HG02884 (cell line): ENCODE results near the gene KRTAP10-4.
"Not testable (repeated sequence)": the region's sequence is repeated elsewhere in the genome, so short reads cannot be mapped to it uniquely, and the experiment has no call there.

ENCODE experiments used
- ATAC-seq: cut with Tn5 transposase; IDR thresholded peaks from one replicate; pipeline ENCODE4 v1.9.1; 2021; ENCODE audit warnings: mild to moderate bottlenecking, moderate library complexity; ENCODE audit not compliant: unreplicated experiment

KRTAP10-4 gene

GRCh38 chr21:44555200-44555875, 18.2 kb upstream of the KRTAP10-4 start:
- no peak for ATAC-seq

DNA sequence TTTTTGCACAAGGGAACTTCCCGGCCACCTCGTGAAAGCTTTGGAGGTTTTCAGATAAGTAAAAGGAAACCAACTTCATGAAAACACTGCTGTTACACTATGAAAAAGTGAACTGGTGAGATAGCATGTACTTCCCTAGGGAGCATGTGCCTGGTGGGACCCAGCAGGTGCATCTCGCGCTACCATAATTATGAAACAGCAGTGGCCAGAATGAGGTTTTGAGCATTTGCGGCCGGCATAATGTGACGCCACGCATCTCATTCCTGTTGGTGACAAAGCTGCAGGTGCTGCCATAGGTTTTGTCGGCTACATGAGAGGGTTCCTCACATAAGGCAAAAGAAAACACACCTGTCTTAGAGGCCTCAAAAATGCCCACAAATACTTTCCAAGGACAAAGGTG, 16.6 kb upstream of the KRTAP10-4 start:
- ATAC-seq, result no peak

GRCh38 chr21:44557491-44558328, 15.8 kb upstream of the KRTAP10-4 start:
- ATAC-seq, result no peak

DNA sequence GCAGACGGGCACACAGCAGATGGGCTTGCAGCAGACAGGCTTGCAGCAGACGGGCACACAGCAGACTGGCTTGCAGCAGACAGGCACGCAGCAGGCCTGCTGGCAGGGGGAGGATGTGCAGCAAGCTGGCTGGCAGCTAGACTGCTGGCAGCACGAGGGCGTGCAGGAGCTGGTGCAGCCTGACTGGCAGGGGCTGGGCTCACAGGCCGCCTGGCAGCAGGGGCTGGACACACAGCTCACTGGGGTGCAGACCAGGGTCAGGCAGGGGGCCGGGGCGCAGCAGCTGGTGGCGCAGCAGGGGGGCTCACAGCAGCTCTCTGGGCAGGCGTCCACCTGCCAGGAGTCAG, 15.2 kb upstream of the KRTAP10-4 start:
- not testable (repeated sequence) for ATAC-seq

DNA sequence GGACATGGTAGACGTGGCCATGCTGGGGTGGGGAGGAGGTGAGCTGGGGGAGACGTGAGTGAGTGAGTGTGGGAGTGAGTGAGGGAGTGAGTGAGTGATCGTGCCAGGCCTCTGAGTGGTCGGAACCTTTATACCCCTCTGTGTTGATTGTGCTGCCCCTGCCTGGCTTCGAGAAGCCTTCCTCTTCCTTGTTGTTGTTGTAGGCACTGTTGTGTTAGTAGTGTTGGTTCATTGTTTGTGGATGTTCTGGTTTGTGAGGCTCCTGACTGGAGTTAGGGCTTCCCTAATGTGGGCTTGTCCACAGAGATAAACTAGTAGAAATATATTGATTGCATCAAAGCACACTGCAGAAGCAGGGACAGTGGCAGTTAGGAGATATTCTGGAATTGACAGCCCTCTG, 14.8 kb upstream of the KRTAP10-4 start, which contains the start of gene KRTAP10-3:
TSS of gene KRTAP10-3 (minus strand) at position 101 of the 400 bp plus-strand sequence. CDS start at position 21, 80 bp downstream.
- ATAC-seq, result no peak

DNA sequence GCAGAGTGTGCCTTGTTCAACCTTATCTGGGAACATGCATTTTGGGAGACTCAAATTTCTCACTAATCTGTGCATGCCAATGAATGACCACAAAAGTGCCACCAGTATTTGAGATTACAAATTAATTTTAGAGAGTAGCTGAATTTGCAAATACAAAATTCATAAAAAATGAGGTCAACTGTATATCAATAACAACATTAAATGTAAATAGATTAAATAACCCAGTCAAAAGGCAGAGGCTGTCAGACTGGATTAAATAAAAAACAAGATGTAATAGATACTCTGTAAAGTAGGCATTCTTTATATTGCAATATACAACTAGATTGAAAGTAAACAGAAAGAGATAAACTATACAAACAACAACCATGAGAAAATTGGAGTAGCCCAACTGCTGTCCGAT, 9.4 kb upstream of the KRTAP10-4 start:
- ATAC-seq, result no peak

- no peak for ATAC-seq
These were observed 8.5 kb upstream of the KRTAP10-4 start for GRCh38 chr21:44564886-44565598.

DNA sequence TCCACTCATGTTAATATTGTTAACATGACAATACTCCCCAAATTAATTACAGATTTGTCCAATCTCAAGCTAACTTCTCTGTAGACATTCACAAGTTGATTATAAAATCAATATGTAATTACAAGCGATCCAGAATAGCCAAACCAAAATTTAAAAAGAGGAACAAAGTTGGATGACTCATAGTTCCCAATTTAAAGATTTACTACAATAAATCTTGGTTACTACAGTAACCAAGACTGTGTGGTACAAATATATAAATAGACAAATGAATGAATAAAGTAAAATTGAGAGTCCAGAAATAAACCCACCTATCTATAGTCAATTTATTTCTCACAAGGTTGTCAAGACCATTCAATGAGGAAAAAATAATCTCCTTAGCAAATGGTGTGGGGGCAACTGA, 7.1 kb upstream of the KRTAP10-4 start:
- no peak for ATAC-seq

- ATAC-seq, result no peak
These were observed 5.9 kb upstream of the KRTAP10-4 start for GRCh38 chr21:44567481-44568171.

GRCh38 chr21:44568261-44568660, 5.3 kb upstream of the KRTAP10-4 start:
- ATAC-seq, result no peak

- no peak for ATAC-seq
These were observed 4.6 kb upstream of the KRTAP10-4 start for GRCh38 chr21:44568667-44569556.

DNA sequence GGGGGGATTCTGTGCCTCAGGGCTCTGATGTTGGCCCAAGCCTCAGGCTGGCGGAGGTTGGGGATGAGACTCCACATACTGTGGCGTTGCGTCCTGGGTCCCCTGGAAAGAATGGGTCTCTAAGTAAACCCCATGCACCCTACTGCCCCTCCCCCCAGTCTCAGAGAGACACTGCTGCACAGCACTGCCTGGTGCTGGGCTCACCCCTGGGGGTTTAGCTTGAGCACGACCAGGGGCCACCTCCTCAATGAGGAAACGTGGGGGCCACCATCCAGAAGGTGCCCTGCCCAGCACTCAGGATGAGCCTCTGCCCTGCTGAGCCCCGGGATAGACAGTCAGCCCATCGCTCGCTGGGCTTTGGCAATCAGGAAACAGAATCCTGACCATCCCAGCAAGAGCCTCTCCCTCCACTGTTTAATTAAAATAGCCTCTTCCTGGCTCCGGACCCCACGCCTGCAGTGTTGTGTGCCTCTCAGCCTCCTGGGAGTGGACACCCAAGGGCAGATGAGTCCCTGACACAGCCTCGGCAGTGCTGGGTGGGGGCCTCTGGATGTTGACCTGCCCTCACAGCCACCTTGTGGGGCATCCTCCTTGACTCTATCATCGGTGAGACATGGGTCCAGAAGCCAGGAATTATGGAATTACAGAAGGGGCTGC, 3.5 kb upstream of the KRTAP10-4 start:
- ATAC-seq, result no peak

- no peak for ATAC-seq
These were observed 2.2 kb upstream of the KRTAP10-4 start for GRCh38 chr21:44571296-44571695.

DNA sequence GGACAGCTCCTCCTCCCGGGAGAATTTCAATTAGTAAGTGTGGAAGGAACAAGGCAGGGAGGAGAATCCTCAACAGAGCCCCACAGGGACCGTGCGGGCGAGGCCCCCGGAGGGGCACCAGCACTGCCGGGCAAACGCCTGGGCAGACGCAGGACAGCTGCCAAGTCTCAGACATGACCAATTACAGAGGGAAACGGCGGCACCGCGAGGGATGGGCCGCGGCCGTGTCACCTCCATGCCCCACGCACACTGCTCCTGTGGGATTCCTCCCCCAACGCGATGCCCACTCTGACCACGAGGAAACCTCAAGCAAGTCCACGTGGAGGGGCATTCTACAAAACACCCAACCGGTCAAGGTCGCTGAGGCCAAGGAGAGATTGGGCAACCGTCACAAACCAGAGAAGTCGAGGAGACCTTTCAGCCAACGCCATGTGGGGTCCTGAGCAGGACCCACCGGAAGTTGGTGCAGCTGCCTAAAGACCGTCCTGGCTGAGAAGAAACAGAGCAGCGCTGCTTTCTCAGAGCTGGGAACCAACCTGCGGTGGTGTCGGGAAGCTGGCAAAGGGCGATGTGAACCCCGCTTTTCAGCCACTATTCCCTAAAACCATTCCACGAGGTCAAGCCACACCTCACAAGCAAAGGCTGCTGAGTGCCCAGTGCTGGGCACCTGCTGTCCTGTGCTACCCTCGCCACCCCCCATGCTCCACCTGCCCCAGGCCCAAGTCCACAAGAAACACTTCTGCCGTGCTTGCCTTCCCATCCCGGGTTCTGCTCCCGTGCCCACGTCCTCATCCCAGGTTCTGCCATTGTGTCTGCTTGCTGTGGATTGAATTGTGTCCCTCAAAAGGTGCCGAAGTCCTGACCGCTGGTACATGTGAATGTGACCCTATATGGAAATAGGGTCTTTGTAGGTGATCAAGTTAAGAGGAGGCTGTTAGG, 1.4 kb upstream of the KRTAP10-4 start:
- ATAC-seq, result no peak

DNA sequence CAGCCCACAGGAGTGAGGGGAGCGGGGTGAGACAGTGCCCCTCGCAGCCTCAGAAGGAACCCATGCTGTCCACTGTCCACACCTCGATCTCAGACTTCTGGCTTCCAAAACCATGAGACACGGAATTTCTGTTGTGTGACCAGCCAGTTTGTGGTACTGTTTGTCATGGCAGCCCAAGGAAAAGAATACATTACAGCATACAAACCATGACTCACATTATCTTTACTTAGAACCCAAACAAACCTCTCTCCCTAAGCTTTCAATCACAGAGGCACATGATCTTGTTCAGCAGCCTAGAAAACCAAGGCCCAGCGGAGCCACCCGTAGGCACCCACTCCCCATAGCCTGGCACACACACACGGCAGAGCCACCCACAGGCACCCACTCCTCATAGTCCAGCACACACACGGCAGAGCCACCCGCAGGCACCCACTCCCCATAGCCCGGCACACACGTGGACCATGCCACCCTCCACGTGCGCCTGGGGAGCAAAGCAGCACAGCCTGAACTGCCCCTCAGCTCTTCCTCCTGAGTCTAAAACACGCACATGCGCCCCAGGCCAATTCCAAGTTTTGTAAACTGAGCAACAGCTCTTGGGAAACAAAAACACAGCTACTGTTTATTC, 458 bp upstream of the KRTAP10-4 start:
- ATAC-seq, result no peak

GRCh38 chr21:44574457-44575306, 1.2 kb downstream of the KRTAP10-4 start:
- ATAC-seq, result no peak
